Fibroblast of the aortic adventitia (primary cell): ENCODE results near the gene PCBP3. TPM values are rescaled to one million over a fixed set of nuclear protein-coding genes. Genes with fewer than 3 reads are reported as not detected.

Source experiments
- DNase-seq: peaks from one replicate; pipeline ENCODE4 v3.0.0-alpha.2; 2010; ENCODE audit warnings: low read depth
- H3K4me3 ChIP-seq: 2 replicates; pipeline ENCODE4 v1.5.1; 2011; ENCODE audit warnings: low read depth, mild to moderate bottlenecking, control low read depth, low read length, moderate library complexity
- CTCF ChIP-seq: IDR thresholded peaks from 2 replicates; pipeline ENCODE4 v1.5.1; 2011; ENCODE audit warnings: mild to moderate bottlenecking, low read length, control low read depth, inconsistent platforms; ENCODE audit not compliant: insufficient read depth
- total RNA-seq: library from RNA; depleted of rRNA; stranded (reverse); fragments of >200 nt; gene quantifications from 2 replicates; pipeline ENCODE4 v1.2.3, GENCODE V29; 2012; ENCODE audit warnings: low replicate concordance

Gene PCBP3
- total RNA-seq, 1 donor: 1.2 TPM

- no peak overlapping the region for H3K4me3 ChIP-seq
- no peak for DNase-seq
- no peak for TF ChIP-seq CTCF
Observed at GRCh38 chr21:45788637-45789506, 145.3 kb downstream of the PCBP3 start.

GRCh38 chr21:45790427-45790826, 146.9 kb downstream of the PCBP3 start:
- TF ChIP-seq CTCF: no peak
- no peak overlapping the region for H3K4me3 ChIP-seq
- DNase-seq: no peak

GRCh38 chr21:45791562-45792418, 148.3 kb downstream of the PCBP3 start:
- H3K4me3 ChIP-seq: no peak overlapping the region
- no peak for DNase-seq
- no peak for TF ChIP-seq CTCF

GRCh38 chr21:45792682-45793383, 149.3 kb downstream of the PCBP3 start:
- no peak overlapping the region for H3K4me3 ChIP-seq
- no peak for TF ChIP-seq CTCF
- DNase-seq: no peak

GRCh38 chr21:45794027-45794426, 150.5 kb downstream of the PCBP3 start:
- no peak overlapping the region for H3K4me3 ChIP-seq
- DNase-seq: no peak
- TF ChIP-seq CTCF: no peak

- no peak overlapping the region for H3K4me3 ChIP-seq
- DNase-seq: no peak
- no peak for TF ChIP-seq CTCF
Observed at GRCh38 chr21:45796003-45796402, 152.5 kb downstream of the PCBP3 start.
